GM13976 (cell line): ENCODE data around the gene ZDHHC1.

Experiments
- DNase-seq: peaks from one replicate; pipeline ENCODE4 v3.0.0; 2012; ENCODE audit warnings: low spot score
- in situ Hi-C: fragments of 300-500 bp; cut with MboI; formaldehyde crosslinking; loops from one replicate; pipeline ENCODE4 v1.12.0; 2022; ENCODE audit warnings: low sequenced_read_pairs, mixed read lengths, inconsistent platforms; ENCODE audit not compliant: unreplicated experiment
- TF ChIP-seq, protein P1 (sequence below): IDR thresholded peaks from 2 replicates; pipeline ENCODE4 v1.5.1; 2012; ENCODE audit warnings: borderline replicate concordance, mild to moderate bottlenecking; ENCODE audit not compliant: insufficient read depth; ENCODE audit errors: extremely low read depth, missing control alignments, control extremely low read depth

The ZDHHC1 gene

DNA sequence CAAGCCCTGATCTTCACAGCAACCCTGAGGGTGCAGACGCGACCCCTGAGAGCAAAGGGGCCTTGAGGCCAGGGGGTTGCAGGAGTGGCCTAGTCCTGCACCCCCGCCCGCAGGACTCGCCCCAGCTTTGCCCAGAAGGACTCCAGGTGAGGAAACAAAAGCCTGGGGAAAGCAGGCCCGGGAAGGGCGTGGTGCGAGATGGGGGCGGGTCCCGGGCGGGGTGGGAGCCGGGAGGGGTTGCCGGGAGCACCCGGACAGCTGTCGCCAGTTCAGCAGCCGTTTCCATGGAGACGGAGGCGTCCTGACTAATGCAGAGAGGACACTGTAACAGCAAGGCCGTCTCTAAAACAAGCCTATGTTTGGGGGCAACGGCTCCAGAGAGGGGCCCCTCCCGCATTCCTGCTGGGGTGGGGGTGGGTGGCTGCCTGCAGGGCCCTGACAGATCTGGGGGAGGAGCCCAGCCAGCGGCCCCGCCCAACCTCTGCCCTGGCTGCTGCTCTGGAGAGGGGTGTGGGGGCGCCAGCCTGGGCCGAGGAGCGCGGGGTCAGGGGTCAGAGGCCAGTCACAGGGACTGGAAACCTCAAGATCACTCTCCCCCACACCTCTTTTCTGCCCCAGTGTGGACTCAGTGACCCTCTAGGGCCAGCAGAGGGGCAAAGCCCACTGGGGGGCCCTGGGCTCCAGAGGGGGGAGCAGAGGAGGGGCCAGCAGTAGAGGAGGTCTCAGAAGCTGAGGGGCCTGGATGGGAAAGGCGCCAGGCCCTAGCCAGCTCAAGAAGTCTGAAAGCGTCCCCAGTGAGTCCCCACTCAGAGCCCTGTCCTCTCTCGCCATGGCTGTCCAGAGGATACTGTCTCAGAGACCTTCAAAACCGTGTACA, 19.9 kb downstream of the ZDHHC1 start:
- DNase-seq: no peak
- TF ChIP-seq, protein P1, sequence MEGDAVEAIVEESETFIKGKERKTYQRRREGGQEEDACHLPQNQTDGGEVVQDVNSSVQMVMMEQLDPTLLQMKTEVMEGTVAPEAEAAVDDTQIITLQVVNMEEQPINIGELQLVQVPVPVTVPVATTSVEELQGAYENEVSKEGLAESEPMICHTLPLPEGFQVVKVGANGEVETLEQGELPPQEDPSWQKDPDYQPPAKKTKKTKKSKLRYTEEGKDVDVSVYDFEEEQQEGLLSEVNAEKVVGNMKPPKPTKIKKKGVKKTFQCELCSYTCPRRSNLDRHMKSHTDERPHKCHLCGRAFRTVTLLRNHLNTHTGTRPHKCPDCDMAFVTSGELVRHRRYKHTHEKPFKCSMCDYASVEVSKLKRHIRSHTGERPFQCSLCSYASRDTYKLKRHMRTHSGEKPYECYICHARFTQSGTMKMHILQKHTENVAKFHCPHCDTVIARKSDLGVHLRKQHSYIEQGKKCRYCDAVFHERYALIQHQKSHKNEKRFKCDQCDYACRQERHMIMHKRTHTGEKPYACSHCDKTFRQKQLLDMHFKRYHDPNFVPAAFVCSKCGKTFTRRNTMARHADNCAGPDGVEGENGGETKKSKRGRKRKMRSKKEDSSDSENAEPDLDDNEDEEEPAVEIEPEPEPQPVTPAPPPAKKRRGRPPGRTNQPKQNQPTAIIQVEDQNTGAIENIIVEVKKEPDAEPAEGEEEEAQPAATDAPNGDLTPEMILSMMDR: no peak
- in situ Hi-C loops: no loop called here

DNA sequence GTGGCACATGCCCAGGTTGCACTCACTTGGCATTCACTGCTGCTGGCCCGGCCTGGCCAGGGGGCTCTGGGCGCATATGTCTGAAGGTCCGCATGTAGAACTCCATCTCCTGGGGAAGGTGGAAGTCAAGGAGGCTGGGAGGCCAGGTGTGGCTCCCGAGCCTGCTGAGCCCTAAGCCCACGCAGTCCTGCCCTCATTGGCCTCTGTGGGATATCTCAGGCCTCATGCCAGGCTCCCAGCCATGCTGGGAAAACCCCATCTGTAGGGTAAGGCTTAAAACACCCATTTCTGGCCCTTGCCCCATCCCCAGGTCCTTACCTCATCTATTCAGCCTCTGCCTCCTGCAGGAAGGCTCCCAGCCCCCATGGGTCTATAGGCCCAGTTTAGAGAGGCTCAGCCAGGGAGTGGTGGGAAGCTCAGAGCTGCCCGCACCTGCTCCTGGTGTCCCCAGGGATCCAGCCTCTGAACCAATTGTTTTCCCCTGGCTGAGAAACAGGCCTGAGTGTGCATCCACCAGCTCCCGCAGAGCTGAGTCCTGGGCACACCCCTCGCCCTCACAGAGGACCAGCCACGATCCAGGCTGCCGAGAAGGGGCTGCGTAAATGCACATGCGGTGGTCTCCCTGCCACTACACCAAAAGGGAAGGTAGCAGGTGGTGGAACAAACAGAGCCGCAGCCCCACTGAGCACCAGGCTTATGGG, 20.7 kb downstream of the ZDHHC1 start:
- peak; percentile 35 for DNase-seq
- in situ Hi-C loops: no loop called here
- TF ChIP-seq, protein P1: no peak

DNA sequence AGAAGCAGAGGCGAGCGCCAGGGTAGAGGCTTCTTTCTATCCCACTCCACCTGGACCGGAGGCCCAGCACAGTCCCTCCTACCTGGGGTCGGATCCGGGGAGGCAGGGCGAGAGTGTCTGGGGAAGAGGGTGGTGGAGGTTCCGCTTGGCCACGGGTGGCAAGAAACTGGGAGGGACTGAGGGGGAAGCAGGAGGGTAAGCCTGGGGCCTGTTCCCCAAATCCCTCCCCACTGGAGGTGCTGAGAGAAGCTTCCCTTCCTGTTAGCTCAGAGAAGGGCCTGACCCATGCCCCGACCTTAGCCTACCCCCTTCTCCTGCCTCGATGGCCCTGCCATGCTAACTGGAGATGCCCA, 21.2 kb downstream of the ZDHHC1 start:
- in situ Hi-C loops: no loop called here
- TF ChIP-seq, protein P1: no peak
- DNase-seq: peak; percentile 42

DNA sequence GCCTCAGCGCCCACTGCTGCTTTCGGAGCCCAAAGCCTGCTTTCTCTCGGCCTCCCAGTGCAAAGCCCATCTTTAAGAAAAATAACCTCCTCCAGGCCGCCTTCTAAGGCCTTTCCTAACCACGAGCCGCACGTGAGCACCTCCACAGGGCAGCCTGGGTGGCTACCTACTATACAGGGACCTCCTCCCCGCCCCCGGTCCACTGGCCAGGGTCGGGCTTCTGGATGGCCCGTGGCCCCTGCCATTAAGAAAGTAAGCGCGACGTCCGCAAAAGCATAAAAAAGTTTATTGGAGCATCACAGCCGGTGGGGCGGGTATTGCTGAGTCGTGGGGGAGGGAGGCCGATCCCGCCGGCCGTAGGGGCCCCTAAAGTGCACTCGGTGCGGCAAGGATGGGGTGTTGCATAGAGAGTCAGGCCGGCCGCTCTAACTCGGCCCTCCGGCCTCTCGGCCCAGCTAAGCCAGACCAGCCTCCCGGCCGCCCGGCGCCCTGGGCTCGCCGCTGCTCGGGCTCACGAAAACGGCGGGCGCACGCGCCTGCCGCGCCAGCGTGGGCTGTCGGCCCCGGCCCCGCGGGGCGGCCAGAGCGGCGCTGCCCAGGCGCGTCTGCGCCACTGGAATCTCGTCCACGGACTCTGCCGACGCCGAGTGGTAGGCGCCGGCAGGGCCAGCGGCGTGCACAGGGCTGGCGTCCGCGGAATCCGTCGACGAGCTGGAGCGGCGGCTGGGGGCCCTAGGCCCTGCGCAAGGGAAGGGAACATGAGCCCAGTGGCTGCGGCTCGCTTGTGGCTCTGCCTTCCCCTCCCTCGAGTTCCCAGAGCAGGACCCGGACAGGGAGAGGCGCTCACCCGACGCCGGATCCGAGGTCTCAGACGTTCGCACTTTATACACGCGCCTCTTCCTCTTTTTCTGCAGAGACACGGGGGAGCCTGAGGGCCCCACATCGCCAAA, 21.8 kb downstream of the ZDHHC1 start:
- TF ChIP-seq, protein P1: no peak
- in situ Hi-C loops: no loop called here
- DNase-seq: peak; percentile 37

GRCh38 chr16:67393788-67394154, 22.5 kb downstream of the ZDHHC1 start:
- no peak for DNase-seq
- in situ Hi-C loops: no loop called here
- TF ChIP-seq, protein P1: no peak
